ENCODE data around the gene VRK3.

Gene VRK3

GRCh38 chr19:50003810-50004419 lies 21.3 kb downstream of the VRK3 start:
- peak; percentile 91 for DNase-seq (ENCODE audit: low read depth, low spot score)
- H3K4me3 ChIP-seq (ENCODE audit: low read depth, low read length): no peak overlapping the region
- TF ChIP-seq CTCF (IDR thresholded peaks at IDR 0.05; ENCODE audit: low read depth, low read length): no peak
- in situ Hi-C loops (cut with HindIII; ENCODE audit: low sequenced_read_pairs): no loop called here

- no peak for DNase-seq (ENCODE audit: low read depth, low spot score)
- H3K4me3 ChIP-seq (ENCODE audit: low read depth, low read length): no peak overlapping the region
- in situ Hi-C loops (cut with HindIII; ENCODE audit: low sequenced_read_pairs): no loop called here
- no peak for TF ChIP-seq CTCF (IDR thresholded peaks at IDR 0.05; ENCODE audit: low read depth, low read length)
These were observed 21.9 kb downstream of the VRK3 start for GRCh38 chr19:50003254-50003788.

- TF ChIP-seq CTCF (IDR thresholded peaks at IDR 0.05; ENCODE audit: low read depth, low read length): no peak
- in situ Hi-C loops (cut with HindIII; ENCODE audit: low sequenced_read_pairs): no loop called here
- no peak overlapping the region for H3K4me3 ChIP-seq (ENCODE audit: low read depth, low read length)
- DNase-seq (ENCODE audit: low read depth, low spot score): no peak
These were observed 22.7 kb downstream of the VRK3 start for GRCh38 chr19:50002386-50002960.

GRCh38 chr19:50001775-50002174 lies 23.4 kb downstream of the VRK3 start:
- in situ Hi-C loops (cut with HindIII; ENCODE audit: low sequenced_read_pairs): no loop called here
- TF ChIP-seq CTCF (IDR thresholded peaks at IDR 0.05; ENCODE audit: low read depth, low read length): no peak
- DNase-seq (ENCODE audit: low read depth, low spot score): no peak
- no peak overlapping the region for H3K4me3 ChIP-seq (ENCODE audit: low read depth, low read length)

- no peak for TF ChIP-seq CTCF (IDR thresholded peaks at IDR 0.05; ENCODE audit: low read depth, low read length)
- DNase-seq (ENCODE audit: low read depth, low spot score): no peak
- in situ Hi-C loops (cut with HindIII; ENCODE audit: low sequenced_read_pairs): no loop called here
- H3K4me3 ChIP-seq (ENCODE audit: low read depth, low read length): no peak overlapping the region
These were observed 24.2 kb downstream of the VRK3 start for GRCh38 chr19:50000841-50001557.

GRCh38 chr19:50000038-50000840 lies 24.9 kb downstream of the VRK3 start:
- no peak for TF ChIP-seq CTCF (IDR thresholded peaks at IDR 0.05; ENCODE audit: low read depth, low read length)
- in situ Hi-C loops (cut with HindIII; ENCODE audit: low sequenced_read_pairs): no loop called here

More at GRCh38 chr19:50000038-50000840, 24.9 kb downstream of the VRK3 start:
- no peak overlapping the region for H3K4me3 ChIP-seq (ENCODE audit: low read depth, low read length)
- DNase-seq (ENCODE audit: low read depth, low spot score): no peak

Data from astrocyte of the spinal cord (primary cell).